Measurements from ENCODE around the gene PIGN.

The PIGN gene

GRCh38 chr18:62186774-62187542, at the start of gene PIGN, which contains the start of gene RELCH:
PIGN (minus strand) TSS chr18:62187056; CDS start chr18:62161353, 25,703 bp downstream.
RELCH (plus strand) TSS chr18:62187255; CDS start chr18:62187506, 251 bp downstream.
- TF ChIP-seq, protein P1, sequence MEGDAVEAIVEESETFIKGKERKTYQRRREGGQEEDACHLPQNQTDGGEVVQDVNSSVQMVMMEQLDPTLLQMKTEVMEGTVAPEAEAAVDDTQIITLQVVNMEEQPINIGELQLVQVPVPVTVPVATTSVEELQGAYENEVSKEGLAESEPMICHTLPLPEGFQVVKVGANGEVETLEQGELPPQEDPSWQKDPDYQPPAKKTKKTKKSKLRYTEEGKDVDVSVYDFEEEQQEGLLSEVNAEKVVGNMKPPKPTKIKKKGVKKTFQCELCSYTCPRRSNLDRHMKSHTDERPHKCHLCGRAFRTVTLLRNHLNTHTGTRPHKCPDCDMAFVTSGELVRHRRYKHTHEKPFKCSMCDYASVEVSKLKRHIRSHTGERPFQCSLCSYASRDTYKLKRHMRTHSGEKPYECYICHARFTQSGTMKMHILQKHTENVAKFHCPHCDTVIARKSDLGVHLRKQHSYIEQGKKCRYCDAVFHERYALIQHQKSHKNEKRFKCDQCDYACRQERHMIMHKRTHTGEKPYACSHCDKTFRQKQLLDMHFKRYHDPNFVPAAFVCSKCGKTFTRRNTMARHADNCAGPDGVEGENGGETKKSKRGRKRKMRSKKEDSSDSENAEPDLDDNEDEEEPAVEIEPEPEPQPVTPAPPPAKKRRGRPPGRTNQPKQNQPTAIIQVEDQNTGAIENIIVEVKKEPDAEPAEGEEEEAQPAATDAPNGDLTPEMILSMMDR (IDR thresholded peaks at IDR 0.05; ENCODE audit: extremely low read depth, missing control alignments) = no peak
- peak; percentile 93 for DNase-seq (ENCODE audit: low spot score)

GRCh38 chr18:62236252-62236651, 49.4 kb upstream of the PIGN start:
- DNase-seq (ENCODE audit: low spot score) = no peak
- TF ChIP-seq, protein P1 (IDR thresholded peaks at IDR 0.05; ENCODE audit: extremely low read depth, missing control alignments) = no peak

DNA sequence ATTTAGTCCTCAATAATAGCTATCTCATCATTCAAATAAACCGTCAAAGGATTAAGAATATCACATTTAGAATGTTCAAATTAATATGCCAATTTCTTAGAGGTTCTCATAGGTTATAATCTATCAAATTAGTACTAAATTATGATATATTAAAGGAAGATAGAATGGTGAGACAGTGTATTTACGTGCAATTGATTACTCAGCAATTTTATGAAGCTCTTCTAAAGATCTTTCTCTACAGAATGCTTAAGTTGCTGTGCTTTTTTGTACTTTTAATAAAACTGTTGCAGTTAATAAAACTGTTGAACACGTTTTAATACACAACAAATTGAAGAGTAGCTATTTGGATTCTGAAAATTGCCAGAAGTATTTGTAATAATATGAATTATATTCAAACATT, 39.2 kb upstream of the PIGN start:
- TF ChIP-seq, protein P1 (IDR thresholded peaks at IDR 0.05; ENCODE audit: extremely low read depth, missing control alignments) = no peak
- DNase-seq (ENCODE audit: low spot score) = no peak

DNA sequence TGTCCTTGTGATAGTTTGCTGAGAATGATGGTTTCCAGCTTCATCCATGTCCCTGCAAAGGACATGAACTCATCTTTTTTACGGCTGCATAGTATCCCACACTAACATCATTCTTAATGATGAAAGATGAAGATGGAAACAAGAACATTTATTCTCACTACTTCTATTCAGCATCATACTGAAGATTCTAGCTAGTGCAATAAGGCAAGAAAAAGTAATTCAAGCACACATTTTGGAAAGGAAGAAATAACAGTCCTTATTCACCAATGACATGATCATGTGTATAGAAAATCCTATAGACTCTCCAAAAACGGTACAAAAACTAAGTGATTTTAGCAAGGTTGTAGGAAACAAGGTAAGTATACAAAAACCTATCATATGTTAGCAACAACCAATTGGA, 37.4 kb upstream of the PIGN start:
- DNase-seq (ENCODE audit: low spot score) = no peak
- TF ChIP-seq, protein P1 (IDR thresholded peaks at IDR 0.05; ENCODE audit: extremely low read depth, missing control alignments) = no peak

GRCh38 chr18:62214790-62215189, 27.9 kb upstream of the PIGN start:
- DNase-seq (ENCODE audit: low spot score) = no peak
- TF ChIP-seq, protein P1 (IDR thresholded peaks at IDR 0.05; ENCODE audit: extremely low read depth, missing control alignments) = no peak

DNA sequence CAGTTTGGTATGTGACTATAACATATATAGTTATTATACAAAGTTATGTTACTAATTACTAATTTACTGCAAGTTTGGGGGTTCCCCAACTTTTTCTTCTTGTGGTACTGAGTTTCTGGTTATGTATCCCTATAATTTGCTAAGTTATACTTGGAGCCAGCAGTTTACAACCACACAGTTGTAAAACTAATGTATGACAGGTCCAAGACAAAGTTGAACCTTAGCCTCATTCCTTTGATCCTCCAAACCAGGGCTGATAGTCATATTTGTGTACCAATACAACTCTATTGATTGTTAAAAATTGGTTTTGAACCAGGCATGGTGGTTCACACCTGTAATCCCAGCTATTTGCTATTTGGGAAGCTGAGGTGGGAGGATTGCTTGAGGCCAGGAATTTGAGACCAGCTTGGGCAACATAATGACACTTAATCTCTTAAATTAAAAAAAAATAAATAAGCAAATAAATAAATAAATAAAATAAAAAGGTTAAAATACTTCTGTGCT, 24.5 kb upstream of the PIGN start:
- TF ChIP-seq, protein P1 (IDR thresholded peaks at IDR 0.05; ENCODE audit: extremely low read depth, missing control alignments) = no peak
- DNase-seq (ENCODE audit: low spot score) = no peak

- no peak for DNase-seq (ENCODE audit: low spot score)
- TF ChIP-seq, protein P1 (IDR thresholded peaks at IDR 0.05; ENCODE audit: extremely low read depth, missing control alignments) = no peak
Measured at GRCh38 chr18:62210138-62210537, 23.3 kb upstream of the PIGN start.

Data from GM20000 (cell line).